ENCODE results near the gene CCDC102A. TPM values are rescaled to one million over a fixed set of nuclear protein-coding genes. Genes with fewer than 3 reads are reported as not detected.

CCDC102A gene
- total RNA-seq (2014; rRNA removed; shearing (Covaris generic)), result 9.7 and 11.1 TPM in 2 replicates

DNA sequence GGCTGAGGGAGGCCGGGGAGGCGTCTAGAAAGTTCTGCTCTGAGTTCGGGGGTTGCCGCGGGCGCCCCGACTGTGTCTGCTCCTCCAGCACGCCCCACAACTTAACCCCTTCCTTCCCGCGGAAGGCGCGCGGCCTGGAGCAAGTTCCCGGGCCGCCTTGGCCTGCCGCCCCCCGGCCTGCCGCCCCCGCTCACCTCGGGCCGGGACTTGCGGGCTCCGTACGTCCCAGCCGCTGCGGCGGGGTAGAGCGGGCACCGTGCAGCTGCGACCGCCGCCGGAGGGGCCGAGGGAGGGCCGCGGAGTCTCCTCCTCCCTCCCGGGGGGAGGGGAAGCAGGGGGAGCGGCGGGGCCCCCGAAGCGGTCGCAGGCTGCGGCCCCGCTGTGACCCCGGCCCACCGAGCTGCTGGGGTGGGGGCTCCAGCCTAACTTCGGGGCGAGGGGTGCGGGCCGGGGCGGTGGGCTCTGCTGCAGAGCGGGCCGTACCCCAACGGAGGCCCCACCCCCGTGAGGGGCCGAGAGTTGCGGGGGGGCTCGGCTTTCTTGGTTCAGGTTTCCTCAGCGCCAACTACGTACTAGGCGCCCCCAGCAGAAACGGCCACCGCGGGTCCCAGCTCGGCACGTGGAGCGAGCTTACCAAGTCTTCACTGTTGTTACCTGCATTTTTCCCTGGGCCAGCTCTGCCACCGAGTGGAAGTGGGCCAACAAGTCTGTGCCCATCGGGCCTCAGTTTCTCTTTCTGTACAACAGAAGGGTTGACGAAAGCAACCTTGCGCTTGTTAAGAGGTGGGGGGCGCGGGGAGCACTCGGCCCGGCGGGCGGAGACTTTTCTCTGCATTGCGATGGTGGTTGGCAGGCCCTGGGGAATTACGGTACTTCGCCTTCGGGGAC lies at the start of gene CCDC102A:
Gene CCDC102A, minus strand, starts transcription at position 266 of the 888 bp plus-strand sequence. CDS start 7,394 bp downstream, outside the sequence.
- H3K36me3 ChIP-seq, result no peaks in the 10 kb centered on the region
- H3K9me3 ChIP-seq (replicated peaks), result no peaks in the 10 kb centered on the region
- H3K27me3 ChIP-seq, result peaks cover 3% of the 10 kb centered on the region
- H3K4me1 ChIP-seq, result peaks cover 15% of the 10 kb centered on the region
- H3K27ac ChIP-seq, result peak within 1 kb of the TSS; percentile 88
- DNase-seq, result no peak
- peak within 1 kb of the TSS; percentile 99 for H3K4me3 ChIP-seq

DNA sequence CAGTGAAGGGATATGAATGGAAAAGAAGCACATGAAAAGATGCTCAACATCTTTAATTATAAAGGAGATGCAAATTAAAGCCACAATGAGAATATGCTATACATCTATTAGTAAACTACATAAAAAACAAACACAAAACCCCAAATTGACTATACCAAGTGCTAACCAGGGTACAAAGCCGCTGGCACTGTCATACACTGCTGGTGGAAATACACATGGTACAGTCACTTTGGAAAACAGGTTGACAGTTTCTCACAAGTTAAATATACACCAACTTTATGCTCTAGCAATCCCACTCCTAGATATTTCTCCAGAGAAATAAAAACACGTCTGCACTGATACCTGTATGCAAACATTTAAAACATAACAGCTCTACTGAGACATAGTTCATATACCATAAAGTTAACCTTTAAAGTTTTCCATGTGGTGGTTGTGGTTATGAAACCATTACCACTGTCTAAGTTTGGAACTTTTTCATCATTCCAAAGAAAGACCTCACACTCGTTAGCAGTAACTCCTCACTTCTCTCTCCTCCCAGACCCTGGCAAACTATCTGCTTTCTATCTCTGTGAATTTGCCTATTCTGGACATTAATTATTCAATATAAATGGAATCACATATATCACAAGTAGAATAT lies 48.8 kb upstream of the CCDC102A start:
- Histone ChIP-seq H3K9me3 (replicated peaks) (no peaks in the 10 kb centered on the region), H3K27ac (no peak overlapping the region), H3K27me3 (0 out of 2 replicates have a peak, but pooled peaks cover 7% of the 10 kb centered on the region), H3K4me1 (no peaks in the 10 kb centered on the region), H3K36me3 (no peaks in the 10 kb centered on the region), H3K4me3 (no peak overlapping the region)
- no peak for DNase-seq

- Histone ChIP-seq H3K36me3 (no peaks in the 10 kb centered on the region), H3K27ac (no peak overlapping the region), H3K27me3 (peaks cover 5% of the 10 kb centered on the region; the same call in 1 of the 2 replicates), H3K9me3 (replicated peaks) (no peaks in the 10 kb centered on the region), H3K4me1 (no peaks in the 10 kb centered on the region), H3K4me3 (no peak overlapping the region)
- DNase-seq, result no peak
Observed at GRCh38 chr16:57579361-57579665, 42.9 kb upstream of the CCDC102A start.

DNA sequence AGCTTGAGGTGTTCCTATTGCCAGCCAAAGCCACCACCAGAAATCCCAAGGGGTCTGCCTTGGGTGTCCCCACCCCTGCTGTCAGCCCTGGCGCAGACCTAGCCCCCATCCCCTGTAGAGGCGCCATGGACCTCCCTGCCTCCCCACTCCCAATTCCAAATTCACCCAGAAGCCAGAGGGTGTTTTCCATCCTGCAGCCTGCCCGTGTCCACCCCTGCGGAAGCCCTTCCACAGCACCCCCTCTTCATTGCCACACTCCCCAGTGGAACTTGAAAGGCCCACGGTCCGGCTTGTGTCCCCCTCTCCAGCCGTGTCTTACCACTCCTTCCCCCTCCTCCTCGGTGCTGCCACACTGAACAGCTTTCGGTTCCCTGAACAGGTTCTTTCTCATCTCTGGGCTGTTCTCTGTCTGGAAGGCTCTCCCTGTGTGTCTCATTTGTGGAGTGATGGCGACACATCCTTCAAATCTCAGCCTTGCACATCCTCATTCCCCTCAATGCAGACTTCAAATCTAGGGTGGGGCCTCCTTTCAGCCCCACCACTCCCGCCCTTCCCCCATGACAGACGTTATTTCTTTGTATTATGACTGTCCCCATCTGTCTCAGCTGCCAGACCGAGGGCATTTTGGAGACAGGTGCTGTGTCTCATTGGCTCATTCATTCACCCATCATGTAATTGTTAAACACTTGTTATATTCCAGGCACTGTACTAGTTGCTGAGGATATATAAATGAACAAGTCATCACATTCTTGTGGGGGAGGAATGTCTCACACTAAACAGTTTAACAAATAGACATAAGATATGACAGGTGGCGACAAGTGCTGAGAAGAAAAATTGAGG lies 42.4 kb upstream of the CCDC102A start:
- Histone ChIP-seq H3K27ac (no peak overlapping the region), H3K27me3 (peaks cover 9% of the 10 kb centered on the region; the same call in 1 of the 2 replicates), H3K9me3 (replicated peaks) (no peaks in the 10 kb centered on the region), H3K4me1 (no peaks in the 10 kb centered on the region), H3K4me3 (no peak overlapping the region), H3K36me3 (no peaks in the 10 kb centered on the region)
- no peak for DNase-seq

GRCh38 chr16:57577691-57578224 lies 41.4 kb upstream of the CCDC102A start:
- Histone ChIP-seq H3K36me3 (no peaks in the 10 kb centered on the region), H3K4me3 (no peak overlapping the region), H3K27me3 (peaks cover 13% of the 10 kb centered on the region; the same call in 1 of the 2 replicates), H3K9me3 (replicated peaks) (no peaks in the 10 kb centered on the region), H3K4me1 (no peaks in the 10 kb centered on the region), H3K27ac (no peak overlapping the region)
- no peak for DNase-seq

DNA sequence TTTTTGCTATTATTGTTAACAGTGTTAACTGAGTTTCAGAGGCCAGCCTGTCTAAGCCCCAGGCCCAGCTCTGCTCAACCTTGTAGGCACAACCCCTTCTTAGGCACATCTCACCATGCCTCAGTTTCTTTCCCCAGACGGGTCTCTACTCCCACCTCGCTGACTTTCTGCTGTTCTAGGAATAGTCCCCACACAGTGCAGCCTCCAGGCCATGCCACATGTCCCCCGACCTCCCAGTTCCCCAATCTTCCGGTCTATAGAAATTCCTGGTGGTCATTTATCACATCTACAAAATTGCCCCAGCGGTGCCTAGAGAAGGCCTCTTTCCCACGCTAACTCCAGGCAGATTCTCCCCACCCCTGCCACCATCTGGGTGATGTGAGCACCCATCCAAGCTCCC lies 40.8 kb upstream of the CCDC102A start:
- Histone ChIP-seq H3K27me3 (peaks cover 14% of the 10 kb centered on the region; the same call in 1 of the 2 replicates), H3K36me3 (no peaks in the 10 kb centered on the region), H3K27ac (no peak overlapping the region), H3K9me3 (replicated peaks) (no peaks in the 10 kb centered on the region), H3K4me3 (no peak overlapping the region), H3K4me1 (no peaks in the 10 kb centered on the region)
- DNase-seq, result no peak

- Histone ChIP-seq H3K4me1 (no peaks in the 10 kb centered on the region), H3K9me3 (replicated peaks) (no peaks in the 10 kb centered on the region), H3K27ac (no peak overlapping the region), H3K27me3 (peaks cover 20% of the 10 kb centered on the region; the same call in 1 of the 2 replicates), H3K36me3 (no peaks in the 10 kb centered on the region), H3K4me3 (no peak overlapping the region)
- DNase-seq, result peak; percentile 71 to 91
Observed at GRCh38 chr16:57576429-57576870, 40.1 kb upstream of the CCDC102A start.

- H3K9me3 ChIP-seq (replicated peaks), result no peaks in the 10 kb centered on the region
- no peak for DNase-seq
- no peaks in the 10 kb centered on the region for H3K36me3 ChIP-seq
- no peaks in the 10 kb centered on the region for H3K4me1 ChIP-seq
- H3K27ac ChIP-seq, result no peak overlapping the region
- peaks cover 20% of the 10 kb centered on the region; the same call in 1 of the 2 replicates for H3K27me3 ChIP-seq
- H3K4me3 ChIP-seq, result no peak overlapping the region
Observed at GRCh38 chr16:57575468-57576277, 39.3 kb upstream of the CCDC102A start.

DNA sequence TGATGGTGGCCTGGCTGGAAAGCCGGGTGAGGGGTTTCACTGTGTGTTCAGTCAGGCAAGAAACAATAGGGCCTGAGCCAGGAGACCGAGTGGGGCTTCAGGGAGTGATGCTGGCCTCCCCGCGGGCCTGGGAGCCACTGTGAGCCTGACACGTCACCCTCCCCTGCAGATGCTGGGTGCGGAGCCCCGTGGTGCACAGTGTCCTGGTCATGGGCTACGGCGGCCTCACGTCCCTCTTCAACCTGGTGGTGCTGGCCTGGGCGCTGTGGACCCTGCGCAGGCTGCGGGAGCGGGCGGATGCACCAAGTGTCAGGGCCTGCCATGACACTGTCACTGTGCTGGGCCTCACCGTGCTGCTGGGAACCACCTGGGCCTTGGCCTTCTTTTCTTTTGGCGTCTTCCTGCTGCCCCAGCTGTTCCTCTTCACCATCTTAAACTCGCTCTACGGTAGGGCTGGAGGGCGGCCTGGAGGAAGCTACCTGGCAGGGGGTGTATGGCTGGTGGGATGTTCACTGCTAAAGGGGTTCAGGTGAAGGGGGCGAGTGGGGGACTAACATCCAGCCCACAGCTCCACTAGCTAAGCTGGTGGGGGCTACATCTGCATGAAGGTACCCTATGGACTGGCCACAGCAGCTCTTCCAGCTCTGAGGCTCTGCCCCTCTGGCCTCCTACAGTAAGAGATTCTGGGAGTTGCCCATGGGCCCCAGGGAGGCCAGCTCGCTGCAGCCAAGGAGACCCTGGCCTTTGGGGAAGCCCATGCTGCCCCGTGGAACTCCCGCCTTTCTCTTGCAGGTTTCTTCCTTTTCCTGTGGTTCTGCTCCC lies 38.5 kb upstream of the CCDC102A start:
- Histone ChIP-seq H3K27me3 (peaks cover 20% of the 10 kb centered on the region; the same call in 1 of the 2 replicates), H3K4me1 (no peaks in the 10 kb centered on the region), H3K27ac (no peak overlapping the region), H3K9me3 (replicated peaks) (no peaks in the 10 kb centered on the region), H3K4me3 (no peak overlapping the region), H3K36me3 (no peaks in the 10 kb centered on the region)
- DNase-seq, result no peak

DNA sequence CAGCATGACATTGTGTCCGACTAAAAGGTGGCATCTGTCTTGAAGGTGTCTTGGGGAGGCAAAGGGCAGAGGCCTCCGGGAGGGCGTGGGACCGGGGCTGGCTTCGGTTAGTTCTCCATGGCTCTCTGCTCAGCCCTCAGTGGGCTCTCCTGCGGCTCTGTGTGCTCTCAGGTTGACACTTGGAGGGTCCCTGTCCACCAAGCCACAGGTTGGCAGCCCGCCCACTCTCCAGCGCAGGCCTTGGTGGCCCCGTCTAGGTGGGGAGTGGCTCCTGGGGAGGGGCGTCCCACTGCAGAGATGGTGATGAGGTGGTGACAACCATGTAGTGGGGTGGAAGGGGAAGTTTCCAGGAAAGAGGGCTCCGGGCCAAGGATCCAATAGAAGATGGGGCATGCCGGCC lies 37.7 kb upstream of the CCDC102A start:
- Histone ChIP-seq H3K27me3 (peaks cover 20% of the 10 kb centered on the region; the same call in 1 of the 2 replicates), H3K9me3 (replicated peaks) (no peaks in the 10 kb centered on the region), H3K4me3 (no peak overlapping the region), H3K4me1 (no peaks in the 10 kb centered on the region), H3K27ac (no peak overlapping the region), H3K36me3 (no peaks in the 10 kb centered on the region)
- DNase-seq, result no peak

DNA sequence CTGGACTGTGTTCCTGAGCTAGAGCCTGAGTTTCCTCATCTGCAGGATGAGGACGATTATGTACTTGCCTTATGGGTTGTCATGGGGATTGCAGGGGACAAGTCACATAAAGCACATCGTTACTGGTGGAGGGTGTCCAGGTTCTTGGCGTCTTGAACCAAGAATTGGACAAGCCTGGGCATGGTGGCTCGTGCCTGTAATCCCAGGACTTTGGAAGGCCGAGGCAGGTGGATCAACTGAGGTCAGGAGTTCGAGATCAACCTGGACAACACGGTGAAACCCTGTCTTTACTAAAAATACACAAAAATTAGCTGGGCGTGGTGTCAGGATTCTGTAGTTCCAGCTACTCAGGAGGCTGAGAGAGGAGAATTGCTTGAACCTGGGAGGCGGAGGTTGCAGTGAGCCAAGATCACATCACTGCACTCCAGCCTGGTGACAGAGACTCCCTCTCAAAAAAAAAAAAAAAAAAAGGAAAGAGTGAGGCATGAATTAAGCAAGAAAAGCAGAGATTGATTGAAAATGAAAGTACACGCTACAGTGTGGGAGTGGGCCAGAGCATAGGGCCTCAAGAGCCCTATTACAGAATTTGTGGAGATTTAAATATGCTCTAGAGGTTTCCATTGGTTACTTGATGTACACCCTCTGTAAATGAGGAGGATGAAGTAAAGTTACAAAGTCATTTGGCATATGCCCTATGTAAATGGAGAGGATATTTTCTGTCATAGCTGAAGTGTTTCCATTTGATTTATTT lies 36.8 kb upstream of the CCDC102A start:
- H3K36me3 ChIP-seq, result no peaks in the 10 kb centered on the region
- no peak overlapping the region for H3K4me3 ChIP-seq
- H3K27me3 ChIP-seq, result peaks cover 20% of the 10 kb centered on the region; the same call in 1 of the 2 replicates
- H3K4me1 ChIP-seq, result no peaks in the 10 kb centered on the region
- no peak for DNase-seq
- H3K27ac ChIP-seq, result no peak overlapping the region
- H3K9me3 ChIP-seq (replicated peaks), result no peaks in the 10 kb centered on the region

GRCh38 chr16:57571098-57571497 lies 34.7 kb upstream of the CCDC102A start:
- no peak for DNase-seq
- peaks cover 20% of the 10 kb centered on the region; the same call in 1 of the 2 replicates for H3K27me3 ChIP-seq
- H3K36me3 ChIP-seq, result no peaks in the 10 kb centered on the region
- no peak overlapping the region for H3K4me3 ChIP-seq
- H3K9me3 ChIP-seq (replicated peaks), result no peaks in the 10 kb centered on the region
- H3K27ac ChIP-seq, result no peak overlapping the region
- no peaks in the 10 kb centered on the region for H3K4me1 ChIP-seq
